MG63 (cell line): Measurements from ENCODE around the gene EGFL7. TPM values are rescaled to one million over a fixed set of nuclear protein-coding genes. Genes with fewer than 3 reads are reported as not detected.
"Not testable (repeated sequence)": the region's sequence is repeated elsewhere in the genome, so short reads cannot be mapped to it uniquely, and the experiment has no call there.

ENCODE experiments used
- DNase-seq: peaks from one replicate; pipeline ENCODE4 v3.0.0-alpha.2; 2020
- H3K27me3 ChIP-seq: fragments of 250-450 bp; sonication (Bioruptor Pico); 2 replicates; pipeline ENCODE4 v1.5.1; 2020; ENCODE audit warnings: mild to moderate bottlenecking, moderate library complexity
- H3K36me3 ChIP-seq: fragments of 250-450 bp; sonication (Bioruptor Pico); 2 replicates; pipeline ENCODE4 v1.5.1; 2020; ENCODE audit warnings: mild to moderate bottlenecking, moderate library complexity
- H3K4me3 ChIP-seq: fragments of 250-450 bp; sonication (Bioruptor Pico); 2 replicates; pipeline ENCODE4 v1.5.1; 2020; ENCODE audit warnings: mild to moderate bottlenecking, moderate library complexity
- H3K9me3 ChIP-seq: fragments of 250-450 bp; sonication (Bioruptor Pico); 2 replicates; pipeline ENCODE4 v1.5.1; 2020; ENCODE audit warnings: mild to moderate bottlenecking, moderate library complexity
- total RNA-seq: library from RNA; depleted of rRNA; stranded (reverse); fragments of >200 nt; shearing (Covaris generic); gene quantifications from 2 replicates; pipeline ENCODE4 v1.2.3, GENCODE V29; 2014; ENCODE audit warnings: low replicate concordance

The EGFL7 gene
- total RNA-seq, 1 experiment from 2014 or later, result 25.9 TPM

GRCh38 chr9:136694163-136694871 is 31.6 kb downstream of the EGFL7 start:
- Histone ChIP-seq H3K9me3 (no peaks in the 10 kb centered on the region), H3K4me3 (no peak overlapping the region), H3K36me3 (no peaks in the 10 kb centered on the region), H3K27me3 (no peaks in the 10 kb centered on the region)
- peak; percentile 55 for DNase-seq

GRCh38 chr9:136694872-136695247 is 32.1 kb downstream of the EGFL7 start:
- DNase-seq, result no peak
- Histone ChIP-seq H3K9me3 (no peaks in the 10 kb centered on the region), H3K27me3 (no peaks in the 10 kb centered on the region), H3K36me3 (no peaks in the 10 kb centered on the region), H3K4me3 (no peak overlapping the region)

- no peaks in the 10 kb centered on the region for H3K27me3 ChIP-seq
- DNase-seq, result no peak
- no peaks in the 10 kb centered on the region for H3K36me3 ChIP-seq
- H3K4me3 ChIP-seq, result no peak overlapping the region
- H3K9me3 ChIP-seq, result no peaks in the 10 kb centered on the region
Measured at GRCh38 chr9:136695435-136695895, 32.7 kb downstream of the EGFL7 start.

- no peak for DNase-seq
- no peaks in the 10 kb centered on the region for H3K9me3 ChIP-seq
- H3K4me3 ChIP-seq, result no peak overlapping the region
- H3K36me3 ChIP-seq, result no peaks in the 10 kb centered on the region
- no peaks in the 10 kb centered on the region for H3K27me3 ChIP-seq
Measured at GRCh38 chr9:136695955-136696354, 33.2 kb downstream of the EGFL7 start.

GRCh38 chr9:136696502-136696901 is 33.8 kb downstream of the EGFL7 start:
- no peak overlapping the region for H3K4me3 ChIP-seq
- no peaks in the 10 kb centered on the region for H3K9me3 ChIP-seq
- no peaks in the 10 kb centered on the region for H3K36me3 ChIP-seq
- H3K27me3 ChIP-seq, result no peaks in the 10 kb centered on the region
- no peak for DNase-seq

GRCh38 chr9:136697146-136697820 is 34.6 kb downstream of the EGFL7 start:
- DNase-seq, result no peak
- H3K36me3 ChIP-seq, result no peaks in the 10 kb centered on the region
- no peaks in the 10 kb centered on the region for H3K27me3 ChIP-seq
- no peak overlapping the region for H3K4me3 ChIP-seq
- no peaks in the 10 kb centered on the region for H3K9me3 ChIP-seq

GRCh38 chr9:136697821-136698526 is 35.3 kb downstream of the EGFL7 start:
- Histone ChIP-seq H3K27me3 (no peaks in the 10 kb centered on the region), H3K36me3 (no peaks in the 10 kb centered on the region), H3K9me3 (no peaks in the 10 kb centered on the region), H3K4me3 (no peak overlapping the region)
- DNase-seq, result no peak

GRCh38 chr9:136698635-136699246 is 36.0 kb downstream of the EGFL7 start:
- Histone ChIP-seq H3K4me3 (no peak overlapping the region), H3K27me3 (no peaks in the 10 kb centered on the region), H3K36me3 (no peaks in the 10 kb centered on the region), H3K9me3 (no peaks in the 10 kb centered on the region)
- no peak for DNase-seq

GRCh38 chr9:136700304-136700703 is 37.6 kb downstream of the EGFL7 start:
- Histone ChIP-seq H3K4me3 (no peak overlapping the region), H3K27me3 (no peaks in the 10 kb centered on the region), H3K9me3 (no peaks in the 10 kb centered on the region), H3K36me3 (no peaks in the 10 kb centered on the region)
- peak; percentile 56 for DNase-seq

GRCh38 chr9:136700959-136701667 is 38.4 kb downstream of the EGFL7 start:
- DNase-seq, result no peak

GRCh38 chr9:136701668-136702053 is 38.9 kb downstream of the EGFL7 start:
- H3K4me3 ChIP-seq, result no peak overlapping the region
- no peaks in the 10 kb centered on the region for H3K27me3 ChIP-seq
- H3K9me3 ChIP-seq, result no peaks in the 10 kb centered on the region
- H3K36me3 ChIP-seq, result no peaks in the 10 kb centered on the region
- DNase-seq, result no peak

More at GRCh38 chr9:136700959-136701667, 38.4 kb downstream of the EGFL7 start:
- Histone ChIP-seq H3K4me3 (no peak overlapping the region), H3K36me3 (no peaks in the 10 kb centered on the region), H3K9me3 (no peaks in the 10 kb centered on the region), H3K27me3 (no peaks in the 10 kb centered on the region)

GRCh38 chr9:136703276-136703860 is 40.7 kb downstream of the EGFL7 start:
- no peaks in the 10 kb centered on the region for H3K36me3 ChIP-seq
- no peaks in the 10 kb centered on the region for H3K9me3 ChIP-seq
- no peak overlapping the region for H3K4me3 ChIP-seq
- no peak for DNase-seq
- H3K27me3 ChIP-seq, result no peaks in the 10 kb centered on the region

- not testable (repeated sequence) for H3K4me3 ChIP-seq, H3K27me3 ChIP-seq, H3K36me3 ChIP-seq, DNase-seq, H3K9me3 ChIP-seq
Measured at GRCh38 chr9:136704741-136705140, 42.0 kb downstream of the EGFL7 start.

GRCh38 chr9:136705564-136705963 is 42.8 kb downstream of the EGFL7 start:
- no peaks in the 10 kb centered on the region for H3K36me3 ChIP-seq
- no peaks in the 10 kb centered on the region for H3K27me3 ChIP-seq
- H3K4me3 ChIP-seq, result no peak overlapping the region
- H3K9me3 ChIP-seq, result no peaks in the 10 kb centered on the region
- DNase-seq, result no peak

- no peaks in the 10 kb centered on the region for H3K36me3 ChIP-seq
- no peaks in the 10 kb centered on the region for H3K27me3 ChIP-seq
- DNase-seq, result no peak
- H3K4me3 ChIP-seq, result no peak overlapping the region
- H3K9me3 ChIP-seq, result no peaks in the 10 kb centered on the region
Measured at GRCh38 chr9:136707011-136707410, 44.3 kb downstream of the EGFL7 start.

GRCh38 chr9:136707849-136708517 is 45.3 kb downstream of the EGFL7 start:
- Histone ChIP-seq H3K4me3 (no peak overlapping the region), H3K27me3 (no peaks in the 10 kb centered on the region), H3K36me3 (no peaks in the 10 kb centered on the region), H3K9me3 (no peaks in the 10 kb centered on the region)
- DNase-seq, result no peak
